GM04504 (cell line): ENCODE measurements around the gene FKBP9.
"Not testable (repeated sequence)": the region's sequence is repeated elsewhere in the genome, so short reads cannot be mapped to it uniquely, and the experiment has no call there.

Source experiments
- DNase-seq: peaks from one replicate; pipeline ENCODE4 v3.0.0-alpha.2; 2012; ENCODE audit warnings: low read depth

FKBP9 gene

DNA sequence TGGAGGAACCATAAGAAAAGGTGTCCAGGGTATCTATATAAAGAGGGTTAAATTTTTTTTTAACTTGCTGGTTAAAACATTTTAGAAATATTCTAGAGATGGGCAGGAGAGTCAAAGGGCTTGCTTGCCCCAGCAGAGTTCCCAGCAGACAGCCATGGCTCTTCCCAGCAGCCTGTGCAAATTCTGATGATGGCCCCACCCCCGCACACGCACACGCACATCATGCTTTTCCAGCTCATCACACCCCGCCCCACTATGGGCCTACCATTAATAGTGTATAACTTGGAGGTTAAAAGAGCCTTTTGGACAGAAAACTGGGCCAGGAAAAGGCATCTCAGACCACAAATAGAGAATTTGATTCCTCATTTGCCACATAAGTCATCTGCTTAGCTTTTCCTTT lies 48.5 kb downstream of the FKBP9 start:
- not testable (repeated sequence) for DNase-seq

DNA sequence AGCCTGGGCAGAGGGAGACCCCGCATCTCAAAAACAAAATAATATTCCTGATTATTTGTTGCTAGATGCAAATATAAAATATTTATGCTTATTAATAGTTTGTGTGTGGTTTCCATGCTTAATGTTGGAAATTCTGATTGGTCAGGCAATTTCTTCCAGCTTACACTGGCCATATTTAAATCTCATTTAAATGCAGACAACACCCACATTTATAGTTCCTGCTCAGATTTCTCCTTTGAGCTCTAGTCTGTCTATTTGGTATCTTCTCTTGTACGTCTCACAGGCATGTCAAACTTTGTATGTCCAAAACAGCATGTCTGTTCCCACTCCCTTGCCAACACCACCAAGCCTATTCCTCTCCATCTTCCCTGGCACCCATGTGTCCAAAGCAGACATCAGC lies 52.5 kb downstream of the FKBP9 start:
- DNase-seq = no peak

GRCh38 chr7:33012364-33012763 lies 55.1 kb downstream of the FKBP9 start:
- DNase-seq = no peak

DNA sequence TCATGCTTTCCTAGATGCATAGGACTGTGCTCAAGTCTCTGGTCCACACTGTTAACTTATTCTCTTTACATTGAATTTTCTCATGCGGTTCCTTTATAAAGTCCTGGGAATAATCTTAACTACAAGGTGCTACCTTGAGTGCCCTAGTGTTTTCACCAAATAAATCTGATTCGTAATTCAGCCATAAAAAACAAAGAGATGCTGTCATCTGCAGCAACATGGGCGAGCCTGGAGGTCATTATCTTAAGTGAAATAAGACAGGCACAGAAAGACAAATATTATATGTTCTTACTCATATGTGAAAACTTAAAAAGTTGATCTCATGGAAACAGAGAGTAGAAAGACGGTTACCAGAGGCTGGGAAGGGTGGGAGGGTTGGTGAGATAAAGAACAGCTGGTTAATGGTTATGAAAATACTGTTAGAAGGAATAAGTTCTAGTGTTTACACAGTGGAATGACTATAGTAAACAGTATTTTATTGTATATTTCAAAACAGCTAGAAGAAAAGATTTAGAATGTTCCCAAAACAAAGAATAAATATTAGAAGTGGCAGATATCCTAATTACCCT lies 67.0 kb downstream of the FKBP9 start:
- no peak for DNase-seq

GRCh38 chr7:33035776-33036175 lies 78.5 kb downstream of the FKBP9 start:
- DNase-seq = no peak

DNA sequence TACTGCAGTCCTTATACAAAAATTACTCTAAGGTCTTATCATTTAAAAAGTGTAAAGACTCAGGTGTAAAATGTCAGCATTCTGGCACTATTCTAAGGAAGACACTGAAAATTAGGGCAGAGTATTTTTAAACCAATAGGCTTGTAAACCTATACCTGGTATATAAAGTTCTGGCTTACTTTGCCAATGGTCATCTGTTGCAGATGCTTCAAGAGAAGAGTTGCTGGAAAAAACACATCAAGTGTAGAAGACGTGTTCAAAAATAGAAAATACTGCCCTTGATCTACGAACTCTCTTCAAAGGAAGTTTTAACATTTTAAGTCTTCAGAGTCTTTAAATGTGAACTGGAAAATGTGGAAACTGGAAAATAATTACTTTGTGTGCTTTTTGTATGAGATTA lies 81.4 kb downstream of the FKBP9 start:
- DNase-seq = no peak

GRCh38 chr7:33039257-33039902 lies 82.1 kb downstream of the FKBP9 start:
- no peak for DNase-seq

DNA sequence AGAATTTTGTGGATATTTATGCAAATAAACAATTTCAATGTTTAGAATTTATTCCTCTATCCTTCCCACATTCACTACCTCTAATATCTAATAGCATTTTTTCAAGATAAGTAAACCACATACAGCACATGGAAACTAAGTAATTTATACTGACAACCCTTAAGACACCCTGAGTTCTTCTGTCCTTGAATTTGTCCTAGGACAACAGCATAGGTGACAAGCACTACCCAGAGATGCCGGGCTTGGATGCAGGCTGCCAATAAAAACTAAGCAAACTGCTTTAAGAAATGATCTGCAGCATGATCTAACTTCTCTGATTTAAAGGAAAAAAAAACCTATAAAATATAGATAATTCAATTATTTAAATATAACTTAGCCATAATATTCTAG lies 82.7 kb downstream of the FKBP9 start:
- DNase-seq = no peak

DNA sequence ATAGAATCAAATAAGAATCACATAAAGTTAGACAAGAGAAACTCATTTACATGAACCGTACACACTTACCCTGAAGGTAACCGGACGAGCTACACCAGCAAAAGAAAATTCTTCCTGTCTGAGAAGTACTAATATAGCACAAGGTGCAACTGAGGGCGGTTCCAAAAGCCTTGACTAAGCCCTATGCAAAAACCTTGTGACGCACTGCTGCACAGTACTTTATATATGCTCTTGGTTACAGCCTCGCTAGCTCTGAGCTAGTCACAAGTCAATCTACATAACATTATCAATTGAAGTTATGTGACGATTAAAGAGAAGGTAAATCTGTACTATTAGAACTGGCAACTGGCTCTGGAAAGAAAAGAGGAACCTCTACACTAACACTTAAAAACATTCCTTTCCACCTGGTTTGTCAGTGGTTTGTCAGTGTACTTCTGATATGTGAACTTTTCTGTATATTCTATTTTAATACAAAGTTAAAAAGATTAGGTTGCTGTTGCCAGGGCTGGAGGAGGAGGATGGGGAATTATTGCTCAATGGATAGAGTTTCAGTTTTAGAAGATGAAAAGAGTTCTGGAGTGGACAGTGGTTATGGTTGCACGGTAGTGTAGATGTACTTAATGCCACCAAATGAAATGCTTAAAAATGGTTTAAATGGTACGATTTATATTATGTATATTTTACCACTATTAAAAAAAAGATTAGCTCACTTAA lies 83.7 kb downstream of the FKBP9 start:
- DNase-seq = no peak

GRCh38 chr7:33041631-33042428 lies 84.6 kb downstream of the FKBP9 start:
- no peak for DNase-seq

- DNase-seq = no peak
Observed at GRCh38 chr7:33043501-33044400, 86.5 kb downstream of the FKBP9 start.

GRCh38 chr7:33044401-33044718 lies 87.1 kb downstream of the FKBP9 start:
- DNase-seq = no peak

DNA sequence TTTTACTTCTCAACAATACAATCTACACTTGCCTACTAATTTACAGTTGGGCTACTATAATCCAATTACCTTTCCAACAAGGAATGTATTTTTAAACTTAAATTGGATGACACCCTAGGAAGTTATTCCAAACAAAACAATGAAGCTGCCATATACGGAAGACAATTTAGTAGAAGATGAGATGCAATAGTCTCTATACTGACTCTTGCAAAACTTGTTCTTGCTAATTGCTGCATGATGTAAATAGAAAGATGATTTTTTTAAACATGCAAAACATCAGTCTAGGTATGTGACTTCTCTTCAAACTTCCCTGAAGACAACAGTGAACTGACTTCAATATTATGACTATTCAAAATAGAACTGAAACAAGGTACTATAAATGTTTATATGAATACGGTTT lies 87.7 kb downstream of the FKBP9 start:
- no peak for DNase-seq

GRCh38 chr7:33048257-33048656 lies 91.0 kb downstream of the FKBP9 start:
- DNase-seq = no peak

DNA sequence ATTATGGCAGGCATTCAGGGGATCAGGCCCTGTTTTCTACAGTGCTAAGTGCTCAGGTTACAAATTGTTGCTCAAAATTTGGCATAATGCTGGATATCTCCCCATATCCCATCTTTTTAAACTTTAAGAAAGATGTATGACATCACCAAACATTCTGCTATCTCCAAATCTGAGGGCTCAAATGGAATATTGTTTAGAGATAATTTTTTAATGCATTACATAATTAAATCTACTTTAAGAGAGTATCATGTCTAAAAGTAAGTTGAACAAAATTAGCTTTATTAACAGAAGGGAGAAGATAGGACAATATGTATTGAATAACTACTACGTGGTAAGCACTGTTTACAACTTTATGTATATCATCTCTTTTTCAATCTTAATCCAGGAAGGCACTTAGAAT lies 91.5 kb downstream of the FKBP9 start:
- DNase-seq = no peak

- no peak for DNase-seq
Observed at GRCh38 chr7:33050535-33051318, 93.5 kb downstream of the FKBP9 start.

DNA sequence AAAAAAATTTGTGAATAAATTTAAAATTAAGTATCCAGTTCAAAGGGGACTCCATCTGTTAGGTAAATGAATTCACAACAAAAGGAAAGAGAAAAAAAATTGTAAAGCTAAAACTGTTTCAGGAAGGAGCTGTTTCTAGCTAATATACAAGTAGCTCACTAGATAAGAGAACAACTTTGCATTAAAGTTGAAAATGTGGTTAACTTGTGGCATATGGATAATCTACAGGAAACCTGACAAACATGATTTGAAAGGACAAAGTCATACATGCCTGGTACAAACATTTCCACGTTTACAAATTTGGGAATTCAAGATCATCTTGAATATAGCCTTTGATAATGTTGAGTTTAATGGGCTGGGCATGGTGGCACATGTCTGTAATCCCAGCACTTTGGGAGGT lies 96.5 kb downstream of the FKBP9 start:
- no peak for DNase-seq

- DNase-seq = no peak
Observed at GRCh38 chr7:33054261-33054964, 97.2 kb downstream of the FKBP9 start.

DNA sequence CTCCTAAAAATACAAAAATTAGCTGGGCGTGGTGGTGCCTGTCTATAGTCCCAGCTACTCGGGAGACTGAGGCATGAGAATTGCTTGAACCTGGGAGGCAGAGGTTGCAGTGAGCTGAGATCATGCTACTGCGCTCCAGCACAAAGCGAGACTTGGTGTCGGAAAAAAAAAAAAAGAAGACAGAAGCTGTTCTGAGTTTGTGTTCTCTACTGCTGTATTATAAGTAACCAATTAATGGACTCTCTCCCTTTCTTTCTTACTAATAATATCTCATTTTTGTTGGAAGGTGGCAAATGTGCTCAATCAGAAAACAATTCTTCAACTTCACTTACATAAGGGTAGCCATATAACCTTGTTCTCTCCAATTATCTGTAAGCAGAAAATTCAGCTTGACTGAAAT lies 97.9 kb downstream of the FKBP9 start:
- no peak for DNase-seq
